ENCODE results near the gene ZSCAN9.

ZSCAN9 gene

GRCh38 chr6:28225056-28225834, at the start of gene ZSCAN9:
Gene ZSCAN9, plus strand, starts transcription at chr6:28225275. Its CDS starts 1,810 bp downstream, at chr6:28227085.
- DNase-seq: peak; percentile 60

- no peak for DNase-seq
These were observed 48.7 kb upstream of the ZSCAN9 start for GRCh38 chr6:28176373-28176772.

- no peak for DNase-seq
These were observed 42.8 kb upstream of the ZSCAN9 start for GRCh38 chr6:28182255-28182654.

DNA sequence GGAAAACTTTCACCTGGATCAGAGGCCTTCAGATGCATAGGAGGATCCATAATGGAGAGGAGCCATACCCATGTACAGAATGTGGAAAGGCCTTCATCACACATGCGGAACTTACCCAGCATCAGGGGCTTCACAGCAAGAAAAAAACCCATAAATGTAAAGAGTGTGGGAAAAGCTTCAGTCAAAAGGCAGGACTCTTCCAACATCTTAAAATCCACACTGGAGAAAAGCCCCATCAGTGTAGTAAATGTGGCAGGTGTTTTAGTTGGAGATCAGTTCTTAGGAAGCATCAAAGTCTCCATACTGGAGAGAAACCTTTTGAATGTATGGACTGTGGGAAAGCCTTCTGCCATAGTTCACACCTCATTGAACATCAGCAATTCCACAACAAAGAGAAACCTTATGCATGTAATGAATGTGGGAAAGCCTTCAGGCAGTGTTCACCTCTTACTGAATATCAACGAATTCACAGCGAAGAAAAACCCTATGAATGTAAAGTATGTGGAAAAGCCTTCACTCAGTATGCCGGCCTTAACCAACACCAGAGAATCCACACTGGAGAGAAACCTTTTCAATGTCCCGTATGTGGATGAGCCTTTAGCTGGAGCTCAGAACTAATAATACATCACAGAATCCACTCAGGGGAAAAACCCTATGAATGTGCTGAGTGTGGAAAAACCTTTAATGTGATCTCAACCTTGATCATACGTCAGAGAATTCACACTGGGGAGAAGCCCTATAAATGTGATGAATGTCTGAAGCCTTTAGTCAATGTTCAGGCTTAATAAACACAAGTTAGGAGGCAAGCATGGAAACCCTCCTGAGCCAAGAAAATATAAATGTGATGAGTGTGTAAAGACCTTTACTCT, 36.7 kb upstream of the ZSCAN9 start:
- no peak for DNase-seq

GRCh38 chr6:28200020-28200419, 25.1 kb upstream of the ZSCAN9 start:
- no peak for DNase-seq

DNA sequence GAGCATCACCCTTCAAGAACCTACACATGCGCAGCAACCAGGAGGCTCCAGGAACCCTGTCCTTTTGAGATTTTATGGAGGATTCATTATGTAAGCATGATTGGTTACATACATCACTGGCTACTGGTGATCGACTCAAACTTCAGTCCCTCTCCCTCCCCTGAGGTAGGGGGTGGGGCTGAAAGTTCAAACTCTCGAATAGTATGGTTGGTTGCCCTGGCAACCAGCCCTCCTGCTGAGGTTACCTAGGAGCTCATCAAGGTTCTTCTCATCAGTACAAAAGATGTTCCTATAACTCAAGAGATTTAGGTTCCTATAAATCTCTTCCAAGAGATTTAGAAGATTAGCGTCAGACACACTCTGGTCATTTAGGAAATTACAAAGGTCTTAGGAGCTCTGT, 21.9 kb upstream of the ZSCAN9 start:
- no peak for DNase-seq

GRCh38 chr6:28205879-28206278, 19.2 kb upstream of the ZSCAN9 start:
- DNase-seq: no peak

GRCh38 chr6:28206527-28206926, 18.5 kb upstream of the ZSCAN9 start:
- DNase-seq: no peak

DNA sequence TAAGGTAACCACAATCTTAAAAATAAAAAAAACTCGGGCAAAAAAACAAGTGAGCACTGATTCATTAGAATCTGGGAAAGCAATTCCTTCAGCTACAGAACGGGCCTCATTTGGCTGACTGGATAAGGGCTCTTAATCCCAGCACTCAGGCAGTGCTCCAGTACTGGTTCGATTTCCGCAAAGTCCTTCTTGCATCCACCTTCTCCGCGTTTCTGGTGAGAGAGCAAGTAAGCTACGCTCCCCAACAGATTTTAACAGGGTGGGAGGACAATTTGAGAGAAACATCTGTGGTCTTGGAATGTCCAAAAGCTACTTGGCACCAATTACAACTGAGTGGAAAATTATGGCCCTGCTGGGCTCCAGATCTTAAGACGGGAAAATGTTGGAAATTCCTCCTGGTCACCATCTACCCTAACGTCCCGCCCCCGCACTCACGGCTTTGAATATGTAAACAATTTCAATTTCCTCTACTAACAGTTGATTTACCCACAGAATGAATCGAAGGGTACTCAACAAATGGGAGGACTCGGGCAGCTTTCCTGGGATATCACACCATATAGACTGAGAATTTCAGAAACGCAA, 18.1 kb upstream of the ZSCAN9 start:
- no peak for DNase-seq

DNA sequence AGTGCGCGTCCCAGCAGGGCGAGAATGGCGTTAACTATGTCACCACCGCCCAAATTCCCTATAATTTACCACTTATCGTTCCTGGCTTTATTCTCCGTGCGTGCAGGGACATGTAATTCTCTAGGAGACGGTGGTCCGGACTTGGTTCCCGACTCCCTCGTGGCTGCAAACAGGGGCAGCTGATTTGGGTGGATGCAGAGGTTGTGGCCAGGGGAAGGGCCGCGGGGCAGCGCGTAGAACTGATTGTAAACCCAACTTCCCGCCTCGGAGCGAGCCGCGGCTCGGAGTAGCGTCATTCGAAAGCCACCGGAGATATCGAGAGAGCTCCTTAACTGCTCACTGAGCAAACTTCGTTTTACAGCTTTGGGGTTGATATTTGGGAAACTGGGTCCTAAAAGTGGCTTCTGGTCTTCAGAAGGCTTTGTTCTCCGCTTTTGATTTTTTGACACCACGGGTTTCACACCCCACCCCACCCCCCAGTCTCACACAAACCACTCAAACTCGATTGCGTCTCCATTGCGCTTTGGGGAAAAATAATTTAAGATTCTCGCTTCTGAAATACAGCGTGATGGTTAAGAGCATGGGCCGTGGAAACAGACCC, 17.5 kb upstream of the ZSCAN9 start:
- DNase-seq: peak; percentile 18

DNA sequence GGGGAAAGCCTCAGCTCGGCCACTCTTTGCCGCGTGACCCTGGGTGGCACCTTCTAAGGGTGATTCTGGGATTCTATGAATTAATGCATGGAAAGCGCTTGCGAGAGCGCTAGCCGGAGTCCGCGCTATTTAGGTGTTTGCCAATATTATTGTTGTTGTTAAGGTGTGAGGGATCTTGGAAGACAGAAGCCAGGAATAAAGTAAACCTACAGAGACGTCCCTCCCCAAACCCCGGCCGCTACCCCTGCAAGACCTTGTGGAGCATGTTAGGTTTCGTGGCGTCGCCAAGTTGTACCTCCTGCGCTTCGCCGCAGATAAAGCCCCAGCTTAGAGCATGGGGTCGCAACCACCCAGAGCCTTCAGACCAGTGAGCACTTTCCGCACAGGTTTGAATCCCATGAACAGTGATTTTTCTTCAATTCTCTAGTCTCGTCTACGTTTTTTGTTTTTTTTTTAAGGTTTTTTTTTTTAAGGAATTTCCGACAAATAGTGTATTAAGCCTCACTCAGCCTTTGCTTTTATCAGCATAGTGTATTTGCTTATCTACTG, 16.9 kb upstream of the ZSCAN9 start:
- DNase-seq: no peak

- no peak for DNase-seq
These were observed 15.1 kb upstream of the ZSCAN9 start for GRCh38 chr6:28209753-28210535.

DNA sequence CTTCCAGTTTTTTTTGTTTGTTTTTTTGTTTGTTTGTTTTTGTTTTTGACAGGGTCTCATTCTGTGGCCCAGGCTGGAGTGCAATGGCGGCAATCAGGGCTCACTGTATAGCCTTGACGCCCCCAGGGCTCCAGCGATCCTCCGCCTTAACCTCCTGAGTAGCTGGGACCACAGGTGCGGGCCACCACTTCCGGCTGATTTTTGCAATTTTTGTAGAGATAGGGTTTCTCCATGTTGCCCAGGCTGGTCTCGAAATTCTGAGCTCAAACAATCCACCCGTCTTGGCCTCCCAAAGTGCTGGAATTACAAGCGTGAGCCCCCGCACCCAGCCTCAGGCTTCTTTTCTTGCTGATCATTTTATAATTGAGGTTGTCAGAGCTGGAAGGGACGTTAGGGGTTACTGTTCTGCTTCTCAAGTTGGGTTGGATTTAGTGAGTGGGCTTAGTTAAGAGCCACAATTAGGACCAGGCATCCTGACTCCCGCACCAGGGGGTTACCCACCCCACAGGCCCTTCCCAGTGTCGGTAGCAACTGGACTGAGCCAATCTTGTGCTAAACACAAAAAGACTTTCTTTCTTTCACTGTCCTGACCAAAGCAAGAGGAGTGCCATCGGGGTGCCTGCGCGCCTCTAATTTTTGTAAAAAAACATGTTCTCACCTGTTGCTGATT, 13.1 kb upstream of the ZSCAN9 start:
- DNase-seq: peak; percentile 15

DNA sequence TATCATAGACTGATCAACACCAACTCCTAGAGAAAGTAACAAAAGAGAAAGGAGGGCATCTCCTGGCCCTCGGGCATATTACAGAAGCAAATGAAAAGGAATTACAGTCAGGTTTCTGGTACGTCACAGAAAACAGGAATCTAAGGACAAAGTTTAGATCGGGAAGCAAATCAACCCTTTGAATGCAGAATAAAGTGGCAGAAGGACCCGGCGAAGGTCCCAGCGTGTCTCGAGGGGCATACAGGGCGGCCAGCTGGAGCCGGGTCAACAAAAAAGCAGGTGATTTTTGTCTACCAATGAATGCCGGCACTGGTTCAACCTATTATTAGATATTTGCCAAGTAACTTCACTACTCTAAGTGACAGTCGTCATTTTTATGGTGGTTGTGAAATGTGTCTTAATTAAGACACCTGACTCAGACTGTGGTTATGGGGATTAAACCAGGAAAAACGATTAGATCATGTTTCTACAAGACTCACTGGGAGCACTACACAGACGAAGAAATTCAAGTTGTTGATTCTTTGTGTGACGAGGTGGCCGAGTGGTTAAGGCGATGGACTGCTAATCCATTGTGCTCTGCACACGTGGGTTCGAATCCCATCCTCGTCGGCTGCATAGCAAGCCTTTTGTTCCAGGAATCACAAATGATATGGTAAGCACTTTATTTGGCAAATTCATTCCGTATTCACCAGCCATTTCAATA, 12.4 kb upstream of the ZSCAN9 start:
- no peak for DNase-seq

DNA sequence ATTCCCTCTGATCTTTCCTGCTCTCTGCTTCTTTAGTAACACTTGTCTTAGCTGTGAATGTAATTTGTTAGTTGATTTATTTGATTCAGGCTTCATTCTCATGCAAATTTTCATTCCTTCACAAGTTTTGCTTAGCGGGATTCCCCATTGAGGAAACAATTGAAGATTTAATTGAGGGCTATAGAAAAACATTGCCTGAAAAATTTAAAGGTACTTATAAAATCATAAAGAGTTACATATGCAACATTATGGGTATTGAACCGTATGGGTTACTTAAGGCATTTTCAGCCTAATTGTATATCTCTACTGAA, 11.9 kb upstream of the ZSCAN9 start:
- DNase-seq: no peak

GRCh38 chr6:28215425-28215824, 9.7 kb upstream of the ZSCAN9 start:
- no peak for DNase-seq

DNA sequence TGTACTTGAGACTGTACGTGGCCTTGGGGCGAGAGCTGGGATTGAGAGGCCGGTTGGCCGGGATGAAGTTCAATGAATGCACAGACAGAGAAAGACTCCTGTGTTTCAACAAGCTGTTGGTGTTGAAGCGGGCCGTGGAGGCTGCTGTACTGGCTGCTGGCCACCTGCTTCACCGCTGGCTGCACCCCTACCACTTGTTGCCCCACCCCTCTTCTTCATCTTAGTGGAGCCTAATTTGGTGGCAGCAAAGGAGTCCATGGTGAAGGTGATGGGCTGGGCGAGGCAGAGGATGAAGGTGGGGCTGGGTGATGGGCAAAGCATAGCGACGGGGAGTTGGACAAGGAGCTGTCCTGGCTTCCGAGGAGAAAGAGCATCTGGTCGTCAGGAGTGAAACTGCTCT, 7.2 kb upstream of the ZSCAN9 start:
- no peak for DNase-seq

GRCh38 chr6:28218312-28219248, 6.5 kb upstream of the ZSCAN9 start:
- peak; percentile 10 for DNase-seq

DNA sequence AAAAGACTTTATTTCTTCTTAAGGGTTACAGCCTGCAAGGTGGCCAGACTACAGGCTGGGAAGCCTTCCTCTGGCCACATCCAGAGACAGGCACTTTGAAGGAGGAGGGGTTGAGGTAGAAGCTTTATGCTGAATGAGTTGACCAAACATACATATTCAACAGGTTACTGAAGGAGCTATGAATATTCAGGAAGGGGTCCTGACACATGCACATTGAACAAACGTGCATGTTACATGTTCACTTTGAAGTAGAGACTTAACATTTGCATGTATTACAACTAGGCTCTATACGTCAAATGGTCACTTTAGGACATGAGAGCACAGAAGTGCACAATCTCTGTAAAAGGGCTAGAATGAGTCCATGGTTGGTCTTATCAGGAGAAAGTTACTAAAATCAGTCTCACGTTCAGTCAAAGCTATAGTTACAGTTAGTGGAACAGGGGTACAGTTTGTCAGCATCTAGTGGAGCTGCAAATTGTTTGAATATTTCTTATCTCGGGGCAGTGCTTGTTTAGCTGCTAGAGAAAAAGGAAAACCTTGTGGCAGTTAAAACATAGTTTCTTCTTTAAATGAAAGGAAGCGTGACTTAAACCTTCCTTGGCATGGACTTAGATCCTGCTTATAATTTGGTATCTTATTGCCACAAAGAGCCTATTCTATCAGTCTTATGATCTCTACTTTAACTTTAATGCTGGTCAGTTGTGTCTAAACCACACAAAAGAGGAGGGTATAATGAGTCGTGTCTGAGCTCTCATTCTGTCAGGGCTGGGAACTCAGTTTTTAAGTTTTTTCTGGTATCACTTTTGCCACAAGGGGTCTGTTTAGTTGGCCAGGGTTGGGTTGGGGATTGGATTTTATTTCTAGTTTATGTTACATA, 4.6 kb upstream of the ZSCAN9 start:
- DNase-seq: no peak

All from CD4-positive, alpha-beta T cell treated with Interleukin-21 for 1 hour (primary cell).